Cardiac fibroblast (primary cell): ENCODE results near the gene EIF5AL1.
"Not testable (repeated sequence)": the region's sequence is repeated elsewhere in the genome, so short reads cannot be mapped to it uniquely, and the experiment has no call there.

Experiments used
- DNase-seq, 2 donors: peaks; one replicate each; pipeline versions ENCODE4 v3.0.0 to v3.0.0-alpha.2; 2010; ENCODE audit warnings: low read depth in 2 of 2
- H3K4me3 ChIP-seq, 2 donors: replicated peaks in 1 of 2; 1 replicate in 1 of 2; 2 replicates in 1 of 2; pipeline ENCODE4 v1.5.1; 2011; ENCODE audit warnings: low read depth in 2 of 2, low read length in 2 of 2, mild to moderate bottlenecking in 2 of 2, moderate library complexity in 1 of 2
- TF ChIP-seq, protein P1 (sequence below): IDR thresholded peaks from one replicate; pipeline ENCODE4 v1.5.1; 2011; ENCODE audit warnings: low read depth, mild to moderate bottlenecking, low read length, inconsistent platforms

Gene EIF5AL1

DNA sequence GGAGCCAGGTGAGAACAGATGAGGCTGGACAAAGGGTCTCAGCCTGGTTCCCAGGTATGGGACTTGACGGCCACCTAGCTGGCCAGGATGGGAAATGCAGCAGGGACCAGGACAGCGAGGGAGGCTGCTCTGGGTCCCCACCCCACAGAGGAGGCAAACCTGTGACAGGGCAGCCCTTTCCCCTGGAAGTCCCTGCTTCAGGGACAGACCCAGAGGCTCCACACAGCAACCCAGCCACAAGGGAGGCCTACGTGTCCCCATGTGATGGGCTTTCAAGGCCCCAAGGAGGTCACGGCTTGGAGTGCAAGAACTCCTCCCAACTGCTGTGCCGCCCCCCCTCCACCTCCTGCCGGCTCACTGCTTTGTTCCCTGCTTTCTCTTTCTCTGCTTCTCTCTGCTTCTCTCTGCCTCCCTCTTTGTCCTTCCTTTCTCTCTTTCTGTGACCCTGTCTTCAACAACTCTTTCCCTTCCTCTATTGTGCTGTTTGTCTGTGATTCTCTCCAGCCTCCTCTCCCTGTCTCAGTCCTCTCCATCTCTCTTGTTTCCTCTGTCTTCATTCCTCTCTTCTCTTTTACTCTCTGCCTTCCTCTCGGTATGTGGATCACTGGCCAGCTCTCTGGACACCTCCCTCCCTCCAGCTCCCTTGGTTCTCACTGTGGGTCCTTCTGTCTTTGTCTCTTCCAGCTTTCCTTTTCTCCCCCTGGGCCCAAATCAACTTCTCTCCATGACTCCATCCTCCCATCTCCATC is 9.6 kb upstream of the EIF5AL1 start:
- DNase-seq, result peak; percentile 23 to 29
- H3K4me3 ChIP-seq, result no peak overlapping the region
- TF ChIP-seq, protein P1, sequence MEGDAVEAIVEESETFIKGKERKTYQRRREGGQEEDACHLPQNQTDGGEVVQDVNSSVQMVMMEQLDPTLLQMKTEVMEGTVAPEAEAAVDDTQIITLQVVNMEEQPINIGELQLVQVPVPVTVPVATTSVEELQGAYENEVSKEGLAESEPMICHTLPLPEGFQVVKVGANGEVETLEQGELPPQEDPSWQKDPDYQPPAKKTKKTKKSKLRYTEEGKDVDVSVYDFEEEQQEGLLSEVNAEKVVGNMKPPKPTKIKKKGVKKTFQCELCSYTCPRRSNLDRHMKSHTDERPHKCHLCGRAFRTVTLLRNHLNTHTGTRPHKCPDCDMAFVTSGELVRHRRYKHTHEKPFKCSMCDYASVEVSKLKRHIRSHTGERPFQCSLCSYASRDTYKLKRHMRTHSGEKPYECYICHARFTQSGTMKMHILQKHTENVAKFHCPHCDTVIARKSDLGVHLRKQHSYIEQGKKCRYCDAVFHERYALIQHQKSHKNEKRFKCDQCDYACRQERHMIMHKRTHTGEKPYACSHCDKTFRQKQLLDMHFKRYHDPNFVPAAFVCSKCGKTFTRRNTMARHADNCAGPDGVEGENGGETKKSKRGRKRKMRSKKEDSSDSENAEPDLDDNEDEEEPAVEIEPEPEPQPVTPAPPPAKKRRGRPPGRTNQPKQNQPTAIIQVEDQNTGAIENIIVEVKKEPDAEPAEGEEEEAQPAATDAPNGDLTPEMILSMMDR, result peak; percentile 53

DNA sequence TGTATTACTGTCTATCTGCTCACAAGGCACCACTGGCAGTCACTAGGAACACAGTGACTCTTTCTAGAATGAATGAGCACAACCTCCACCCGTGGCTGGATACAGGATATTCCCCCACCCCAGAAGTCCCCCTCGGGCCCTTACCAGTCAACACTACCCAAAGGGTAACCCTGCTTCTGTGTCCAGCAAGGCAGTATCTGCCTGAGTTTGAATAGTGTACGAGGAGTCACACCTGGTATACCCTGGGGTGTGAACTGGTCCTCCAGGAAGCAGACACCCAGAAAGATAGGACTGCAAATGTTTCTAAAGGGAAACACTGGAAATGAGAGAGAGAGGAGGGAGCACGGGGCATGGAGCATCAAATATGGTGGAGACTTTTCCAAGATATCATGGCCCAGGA is 8.5 kb upstream of the EIF5AL1 start:
- H3K4me3 ChIP-seq, DNase-seq: not testable (repeated sequence)

DNA sequence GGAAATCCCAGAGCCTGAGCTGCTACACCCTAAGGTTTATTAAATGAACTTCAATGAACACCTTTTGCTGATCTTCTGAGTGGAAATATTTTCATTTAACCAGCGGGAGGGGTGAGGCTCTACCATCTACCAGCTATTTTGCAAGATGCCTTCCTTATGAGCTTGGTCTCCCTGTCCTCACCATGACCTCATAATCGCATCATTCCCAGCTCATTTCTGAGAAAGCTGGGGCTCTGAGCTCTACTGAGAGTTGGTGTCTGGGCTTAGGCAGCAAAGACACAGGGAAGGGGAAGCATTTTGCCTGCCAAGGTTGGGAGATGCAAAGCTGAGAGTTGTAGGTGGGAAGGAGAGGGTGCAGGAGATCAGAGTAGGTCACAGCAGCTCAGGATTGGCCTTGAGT is 7.8 kb upstream of the EIF5AL1 start:
- H3K4me3 ChIP-seq, DNase-seq: not testable (repeated sequence)

DNA sequence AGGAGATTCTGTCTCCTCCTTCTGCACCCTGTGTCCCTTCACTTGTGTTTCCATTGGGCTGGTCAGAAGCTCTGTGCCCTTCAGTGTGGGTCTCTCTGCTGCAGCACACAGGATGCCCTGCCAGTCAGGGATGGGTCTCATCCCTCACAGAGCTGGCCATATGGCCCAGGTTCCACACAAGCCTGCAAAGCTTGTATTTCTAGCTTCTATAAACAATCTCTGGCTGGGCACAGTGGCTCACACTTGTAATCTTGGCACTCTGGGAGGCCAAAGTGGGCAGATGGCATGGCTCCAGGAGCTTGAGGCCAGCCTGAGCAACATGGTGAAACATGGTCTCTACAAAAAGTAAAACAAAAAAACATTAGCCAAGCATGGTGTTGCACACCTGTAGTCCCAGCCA is 7.0 kb upstream of the EIF5AL1 start:
- not testable (repeated sequence) for DNase-seq, H3K4me3 ChIP-seq

DNA sequence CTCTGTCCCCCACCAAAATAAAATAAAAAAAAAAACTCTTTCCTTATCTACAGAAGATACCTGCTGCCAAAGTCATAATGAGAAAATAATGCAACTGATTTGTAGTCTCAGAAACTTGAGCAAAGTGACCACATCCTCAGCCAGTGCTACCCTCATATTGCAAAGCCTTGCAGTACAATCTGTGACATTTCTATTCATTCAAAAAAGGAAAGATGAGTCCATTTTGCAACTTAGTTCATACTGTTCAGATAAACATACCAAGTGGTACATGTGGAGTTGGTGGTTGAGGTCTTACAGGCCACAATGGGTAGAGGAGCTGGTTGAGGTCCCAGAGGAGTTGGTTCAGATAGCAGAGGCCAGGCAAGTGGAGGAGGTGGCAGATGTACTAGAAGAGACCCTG is 6.5 kb upstream of the EIF5AL1 start:
- H3K4me3 ChIP-seq, result no peak overlapping the region
- DNase-seq, result no peak
- TF ChIP-seq, protein P1, result no peak

DNA sequence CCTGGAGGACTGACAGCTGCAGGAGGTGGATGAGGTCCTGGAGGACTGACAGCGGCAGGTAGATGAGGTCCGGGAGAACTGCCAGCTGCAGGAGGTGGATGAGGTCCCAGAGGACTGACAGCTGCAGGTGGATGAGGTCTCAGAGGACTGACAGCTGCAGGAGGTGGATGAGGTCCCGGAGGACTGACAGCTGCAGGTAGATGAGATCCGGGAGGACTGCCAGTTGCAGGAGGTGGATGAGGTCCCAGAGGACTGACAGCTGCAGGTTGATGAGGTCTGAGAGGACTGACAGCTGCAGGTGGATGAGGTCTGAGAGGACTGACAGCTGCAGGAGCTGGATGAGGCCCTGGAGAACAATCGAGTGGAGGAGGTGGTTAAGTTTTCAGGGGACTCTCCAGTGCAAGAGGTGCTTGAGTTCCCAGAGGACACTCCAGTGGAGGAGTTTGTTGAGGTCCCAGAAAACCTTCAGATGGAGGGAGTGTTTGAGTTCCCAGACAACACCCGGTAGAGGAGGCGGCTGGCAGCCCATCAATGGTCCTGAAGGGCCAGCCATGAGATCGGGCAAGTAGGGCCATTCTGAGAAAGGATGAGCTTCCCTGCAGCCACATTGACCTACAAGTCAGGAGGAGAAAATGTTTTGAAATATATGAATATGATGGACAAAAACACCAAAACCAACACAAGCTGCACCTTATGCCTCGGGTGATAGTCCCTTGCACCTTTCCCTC is 4.7 kb upstream of the EIF5AL1 start:
- no peak overlapping the region for H3K4me3 ChIP-seq
- no peak for DNase-seq
- TF ChIP-seq, protein P1, result no peak

DNA sequence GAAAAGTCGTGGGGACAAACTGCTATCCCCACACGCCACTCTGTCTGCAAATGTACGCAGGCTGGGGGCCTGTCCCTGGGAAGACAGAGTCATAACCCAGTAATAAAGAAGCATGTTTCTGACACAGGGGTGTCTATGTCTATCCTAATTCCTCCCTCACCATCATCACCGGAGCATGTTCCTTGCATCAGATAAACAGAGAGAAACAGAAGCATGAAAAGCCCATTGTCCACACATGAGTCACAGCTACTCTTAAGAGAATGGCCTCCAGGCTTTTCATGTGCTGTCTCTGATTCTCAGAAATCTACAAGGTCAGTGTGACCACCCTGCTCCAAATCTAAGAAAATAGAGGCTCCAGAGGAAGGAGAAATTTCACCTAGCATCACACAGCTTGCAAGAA is 4.1 kb upstream of the EIF5AL1 start:
- not testable (repeated sequence) for DNase-seq, H3K4me3 ChIP-seq

DNA sequence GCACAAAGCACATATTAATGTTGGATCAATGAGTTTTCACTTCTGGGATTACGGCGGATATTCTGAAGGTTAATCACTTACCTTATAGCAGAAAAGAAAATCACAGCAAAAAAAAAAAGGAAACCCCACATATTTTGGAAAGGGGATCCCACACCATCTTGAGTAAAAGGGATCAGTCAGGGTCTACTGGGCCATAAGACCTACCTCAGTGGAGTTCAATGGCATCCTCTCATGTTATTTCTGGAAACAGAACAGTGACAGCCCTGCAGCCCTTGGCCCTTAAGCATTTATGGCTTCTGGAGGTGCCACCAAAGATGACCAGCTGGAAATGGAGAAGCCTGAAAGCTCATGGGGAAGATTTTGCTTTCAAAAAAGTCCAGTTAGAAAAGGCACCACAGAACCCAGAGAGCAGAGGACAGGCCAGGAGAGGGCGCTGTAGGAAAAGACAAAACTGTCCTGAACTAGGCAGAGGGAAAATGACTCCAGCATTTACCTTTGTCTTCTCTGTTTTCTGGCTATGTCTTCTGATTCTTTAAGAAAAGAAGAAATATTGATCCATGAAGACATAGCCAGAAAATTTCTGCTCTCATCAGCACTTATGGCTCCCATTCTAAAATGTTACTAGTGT is 2.9 kb upstream of the EIF5AL1 start:
- H3K4me3 ChIP-seq, DNase-seq: not testable (repeated sequence)

DNA sequence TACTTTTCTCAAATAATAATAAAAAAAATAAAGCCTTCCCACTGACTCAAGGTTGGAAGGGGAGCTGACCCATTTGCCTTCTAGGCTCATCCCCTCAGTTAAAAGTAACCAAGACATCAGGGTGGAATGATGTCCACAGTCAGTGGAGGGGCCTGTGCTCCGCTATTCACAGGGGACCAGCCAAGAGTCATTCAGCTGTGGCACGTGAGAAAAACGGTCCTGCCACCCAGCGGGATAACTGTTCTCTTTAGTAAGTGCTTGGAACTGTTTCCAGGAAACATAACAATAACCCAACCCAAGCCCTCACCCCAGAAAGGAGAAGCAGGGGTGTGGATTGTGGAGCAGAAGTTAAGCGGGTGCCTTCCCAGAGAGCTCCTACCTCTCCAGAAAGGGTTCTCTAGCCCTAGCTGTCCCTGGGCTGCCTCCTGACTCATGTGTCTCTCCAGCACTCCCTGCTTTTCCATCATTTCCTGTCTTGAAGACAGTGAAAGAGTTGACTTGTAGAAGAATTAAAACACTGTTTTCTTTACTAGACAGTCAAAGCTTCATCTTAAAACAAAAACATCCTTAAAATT is 2.3 kb upstream of the EIF5AL1 start:
- not testable (repeated sequence) for H3K4me3 ChIP-seq, DNase-seq

DNA sequence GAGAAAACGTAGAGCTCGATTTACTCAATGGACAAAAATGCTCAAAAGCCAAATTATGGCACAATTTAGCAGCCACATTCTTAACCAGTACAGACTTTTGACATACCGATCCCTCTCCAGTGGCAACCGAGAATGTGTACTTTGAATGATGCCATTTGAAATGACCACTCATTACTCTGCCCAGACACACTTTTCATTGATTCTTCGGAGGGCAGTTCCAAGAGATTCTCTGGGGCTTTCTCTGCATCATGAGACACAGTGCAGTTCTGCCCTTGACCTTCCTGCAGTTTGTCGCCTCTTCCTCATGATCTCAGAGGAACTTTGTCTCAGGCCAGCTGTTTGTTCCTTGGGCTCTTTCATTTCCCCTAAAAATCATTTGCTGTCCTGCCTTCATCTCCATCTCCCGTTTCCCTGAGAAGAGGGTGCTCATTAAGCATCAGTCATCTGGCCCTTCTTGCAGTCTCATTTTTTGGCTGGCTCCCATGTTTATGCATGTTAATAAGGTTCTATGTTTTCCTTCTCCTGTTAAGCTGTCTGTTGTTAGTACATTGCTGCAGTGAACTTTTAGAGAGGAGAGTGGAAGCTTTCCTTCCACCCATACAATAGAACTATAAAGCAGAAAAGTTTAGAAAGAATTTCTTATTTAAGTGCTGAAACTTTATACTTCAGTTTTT is 4.3 kb downstream of the EIF5AL1 start:
- not testable (repeated sequence) for DNase-seq, H3K4me3 ChIP-seq

DNA sequence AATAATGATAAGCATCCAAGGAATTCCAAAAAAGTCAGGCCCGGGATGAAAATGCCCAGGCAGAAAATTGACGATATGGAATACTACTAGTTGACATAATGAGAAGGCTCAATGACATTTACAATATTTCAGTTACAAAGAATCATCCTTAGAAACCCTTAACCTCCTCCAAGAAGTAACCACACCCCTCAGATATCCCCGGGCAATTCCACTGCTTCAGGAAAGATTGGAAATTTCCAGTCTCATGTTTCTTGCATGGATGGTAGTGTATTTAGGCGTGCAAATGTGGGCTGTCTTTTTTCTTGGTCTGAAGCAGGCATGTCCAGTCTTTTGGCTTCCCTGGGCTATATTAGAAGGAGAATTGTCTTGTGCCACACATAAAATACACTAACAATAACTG is 5.2 kb downstream of the EIF5AL1 start:
- DNase-seq, H3K4me3 ChIP-seq: not testable (repeated sequence)

DNA sequence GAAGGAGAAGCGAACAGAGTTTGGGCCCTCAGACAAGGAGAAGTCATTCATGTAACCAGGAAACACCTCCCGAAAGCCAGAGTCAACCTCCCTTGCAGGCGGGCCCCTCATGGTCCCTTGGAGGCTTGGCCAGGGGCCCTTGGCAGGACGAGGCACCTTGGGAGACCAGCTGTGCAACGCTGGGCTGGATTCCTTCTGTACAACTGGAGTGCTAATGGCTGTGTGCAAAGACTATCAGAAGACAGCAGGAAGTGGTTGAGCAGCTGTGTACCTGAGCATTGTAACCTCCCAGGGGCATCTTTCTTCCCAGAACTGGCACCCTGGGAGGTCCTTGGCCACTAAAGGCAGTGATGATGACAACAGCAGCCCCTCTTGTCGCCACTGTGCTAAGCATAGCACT is 9.4 kb downstream of the EIF5AL1 start:
- DNase-seq, result not testable (repeated sequence)

DNA sequence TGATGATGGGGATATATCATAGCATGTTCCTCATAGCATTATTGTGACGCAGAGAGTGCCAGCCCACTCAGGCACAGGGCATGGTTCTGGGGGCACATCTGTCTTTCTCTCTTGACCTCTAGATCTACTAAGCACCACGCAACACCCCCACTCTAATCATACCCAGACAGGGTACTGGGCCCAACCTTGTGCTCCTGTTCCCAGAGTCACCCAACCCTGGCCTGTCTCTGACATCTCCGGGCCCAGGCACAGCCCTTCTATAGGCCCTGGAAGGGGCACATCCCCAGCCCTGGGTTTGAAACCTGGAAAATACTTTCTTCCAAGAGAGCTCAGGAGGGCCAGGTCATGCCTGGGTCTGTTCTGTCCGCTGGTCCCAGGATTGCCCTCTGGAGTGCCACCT is 10.1 kb downstream of the EIF5AL1 start:
- not testable (repeated sequence) for H3K4me3 ChIP-seq, DNase-seq

More for the DNA sequence above, 9.4 kb downstream of the EIF5AL1 start:
- not testable (repeated sequence) for H3K4me3 ChIP-seq
